ENCODE measurements around the gene FAM149B1. TPM values are rescaled to one million over a fixed set of nuclear protein-coding genes. Genes with fewer than 3 reads are reported as not detected.

Gene FAM149B1
- total RNA-seq, 1 donor from 2014 or later = 29.8 TPM

- H3K9me3 Mint-ChIP-seq = no peaks in the 10 kb centered on the region
These were observed 947 bp upstream of the FAM149B1 start for GRCh38 chr10:73166972-73167371.

GRCh38 chr10:73167458-73167782, 499 bp upstream of the FAM149B1 start:
- peak overlapping the region; percentile 100 for H3K4me3 Mint-ChIP-seq

More at GRCh38 chr10:73166972-73167371, 947 bp upstream of the FAM149B1 start:
- no peaks in the 10 kb centered on the region for H3K27me3 Mint-ChIP-seq
- H3K36me3 Mint-ChIP-seq = peaks cover 22% of the 10 kb centered on the region
- no peak for TF ChIP-seq CTCF (conservative IDR thresholded peaks at IDR 0.05)
- DNase-seq (ENCODE audit: extremely low spot score, unreplicated experiment) = no peak
- peak overlapping the region; percentile 100 for H3K4me3 Mint-ChIP-seq
- H3K4me1 Mint-ChIP-seq (ENCODE audit: unreplicated experiment) = peaks cover 10% of the 10 kb centered on the region
- peak overlapping the region; percentile 100 for H3K27ac Mint-ChIP-seq

GRCh38 chr10:73168465-73168803, 515 bp downstream of the FAM149B1 start:
- no peaks in the 10 kb centered on the region for H3K9me3 Mint-ChIP-seq
- H3K4me3 Mint-ChIP-seq = peak overlapping the region; percentile 100
- DNase-seq (ENCODE audit: extremely low spot score, unreplicated experiment) = no peak
- peaks cover 10% of the 10 kb centered on the region for H3K4me1 Mint-ChIP-seq (ENCODE audit: unreplicated experiment)
- peaks cover 12% of the 10 kb centered on the region for H3K36me3 Mint-ChIP-seq
- peak; percentile 11 for TF ChIP-seq CTCF (conservative IDR thresholded peaks at IDR 0.05)
- peak overlapping the region; percentile 100 for H3K27ac Mint-ChIP-seq
- no peaks in the 10 kb centered on the region for H3K27me3 Mint-ChIP-seq

More at GRCh38 chr10:73167458-73167782, 499 bp upstream of the FAM149B1 start:
- Mint-ChIP-seq H3K27ac (peak overlapping the region; percentile 100), H3K4me1 (ENCODE audit: unreplicated experiment) (peaks cover 10% of the 10 kb centered on the region), H3K9me3 (no peaks in the 10 kb centered on the region), H3K36me3 (peaks cover 17% of the 10 kb centered on the region), H3K27me3 (no peaks in the 10 kb centered on the region)
- DNase-seq (ENCODE audit: extremely low spot score, unreplicated experiment) = no peak
- no peak for TF ChIP-seq CTCF (conservative IDR thresholded peaks at IDR 0.05)

- TF ChIP-seq CTCF (conservative IDR thresholded peaks at IDR 0.05) = no peak
- Mint-ChIP-seq H3K4me3 (no peak overlapping the region), H3K27ac (no peak overlapping the region), H3K27me3 (no peaks in the 10 kb centered on the region), H3K9me3 (no peaks in the 10 kb centered on the region), H3K4me1 (ENCODE audit: unreplicated experiment) (peaks cover 10% of the 10 kb centered on the region), H3K36me3 (peaks cover 12% of the 10 kb centered on the region)
- no peak for DNase-seq (ENCODE audit: extremely low spot score, unreplicated experiment)
These were observed 1.4 kb downstream of the FAM149B1 start for GRCh38 chr10:73169320-73169719.

- H3K9me3 Mint-ChIP-seq = no peaks in the 10 kb centered on the region
- no peak for TF ChIP-seq CTCF (conservative IDR thresholded peaks at IDR 0.05)
- H3K27me3 Mint-ChIP-seq = no peaks in the 10 kb centered on the region
- no peaks in the 10 kb centered on the region for H3K36me3 Mint-ChIP-seq
- H3K4me1 Mint-ChIP-seq (ENCODE audit: unreplicated experiment) = peaks cover 5% of the 10 kb centered on the region
- H3K4me3 Mint-ChIP-seq = no peak overlapping the region
- no peak overlapping the region for H3K27ac Mint-ChIP-seq
- DNase-seq (ENCODE audit: extremely low spot score, unreplicated experiment) = no peak
These were observed 4.9 kb downstream of the FAM149B1 start for GRCh38 chr10:73172867-73173266.
